Astrocyte (in vitro differentiated cells and primary cell): ENCODE measurements around the gene PI4K2B. TPM values are rescaled to one million over a fixed set of nuclear protein-coding genes. Genes with fewer than 3 reads are reported as not detected.

ENCODE experiments used
- DNase-seq: peaks from one replicate; pipeline ENCODE4 v3.0.0-alpha.2; 2010; ENCODE audit warnings: low read depth
- FAIRE-seq: peaks from 2 replicates; lab custom pipeline; 2011; peaks lifted over from hg19 to GRCh38; lab: Jason Lieb, UNC
- H2AFZ ChIP-seq: 2 replicates; pipeline ENCODE4 v1.6.0; 2012; ENCODE audit warnings: low read depth, low read length, inconsistent platforms
- H3K27ac ChIP-seq: 2 replicates; pipeline ENCODE4 v1.5.1; 2011; ENCODE audit warnings: low read depth, low read length, inconsistent platforms
- H3K27me3 ChIP-seq: 2 replicates; pipeline ENCODE4 v1.6.0; 2011; ENCODE audit warnings: low read length, inconsistent platforms; ENCODE audit not compliant: insufficient read depth
- H3K36me3 ChIP-seq: 2 replicates; pipeline ENCODE4 v1.5.1; 2011; ENCODE audit warnings: low read length, inconsistent platforms; ENCODE audit not compliant: insufficient read depth
- H3K4me1 ChIP-seq: 2 replicates; pipeline ENCODE4 v1.5.1; 2011; ENCODE audit warnings: low read length, inconsistent platforms; ENCODE audit not compliant: insufficient read depth
- H3K4me2 ChIP-seq: 2 replicates; pipeline ENCODE4 v1.6.0; 2012; ENCODE audit warnings: low read length, inconsistent platforms
- H3K4me3 ChIP-seq: 2 replicates; pipeline ENCODE4 v1.5.1; 2011; ENCODE audit warnings: low read depth, mild to moderate bottlenecking, low read length, inconsistent platforms; ENCODE audit not compliant: insufficient read depth
- H3K79me2 ChIP-seq: 2 replicates; pipeline ENCODE4 v1.6.0; 2012; ENCODE audit warnings: mild to moderate bottlenecking, low read length, inconsistent platforms; ENCODE audit not compliant: insufficient read depth
- H3K9ac ChIP-seq: 2 replicates; pipeline ENCODE4 v1.6.0; 2012; ENCODE audit warnings: mild to moderate bottlenecking, low read length, inconsistent platforms
- H3K9me3 ChIP-seq: 2 replicates; pipeline ENCODE4 v1.5.1; 2012; ENCODE audit warnings: low read depth, mild to moderate bottlenecking, low read length, inconsistent platforms; ENCODE audit not compliant: insufficient read depth
- H4K20me1 ChIP-seq: 2 replicates; pipeline ENCODE4 v1.6.0; 2012; ENCODE audit warnings: low read length, inconsistent platforms; ENCODE audit not compliant: insufficient read depth
- H3K27ac Mint-ChIP-seq: one replicate; pipeline ENCODE4 v1.8.0; 2021; ENCODE audit warnings: mild to moderate bottlenecking, mixed read lengths; ENCODE audit not compliant: unreplicated experiment
- H3K27me3 Mint-ChIP-seq: one replicate; pipeline ENCODE4 v1.8.0; 2021; ENCODE audit warnings: low read depth, mixed read lengths; ENCODE audit not compliant: unreplicated experiment
- H3K36me3 Mint-ChIP-seq: one replicate; pipeline ENCODE4 v1.8.0; 2021; ENCODE audit warnings: low read depth, mixed read lengths; ENCODE audit not compliant: unreplicated experiment
- H3K4me1 Mint-ChIP-seq: one replicate; pipeline ENCODE4 v1.8.0; 2021; ENCODE audit warnings: low read depth, mixed read lengths; ENCODE audit not compliant: unreplicated experiment
- H3K4me3 Mint-ChIP-seq: one replicate; pipeline ENCODE4 v1.8.0; 2021; ENCODE audit warnings: mild to moderate bottlenecking, moderate library complexity, mixed read lengths; ENCODE audit not compliant: unreplicated experiment
- H3K9me3 Mint-ChIP-seq: one replicate; pipeline ENCODE4 v1.8.0; 2021; ENCODE audit warnings: mild to moderate bottlenecking, mixed read lengths; ENCODE audit not compliant: unreplicated experiment
- CTCF ChIP-seq: IDR thresholded peaks from 2 replicates; pipeline ENCODE4 v1.5.1; 2011; ENCODE audit warnings: low read depth, mild to moderate bottlenecking, inconsistent platforms, low read length, moderate library complexity; ENCODE audit not compliant: insufficient read depth
- EZH2 ChIP-seq: IDR thresholded peaks from 2 replicates; pipeline ENCODE4 v1.6.1; 2012; ENCODE audit warnings: mild to moderate bottlenecking, low read length, inconsistent platforms; ENCODE audit not compliant: insufficient read depth
- total RNA-seq: library from RNA; stranded (reverse); gene quantifications from 2 replicates; pipeline ENCODE4 v1.2.1, GENCODE V29; 2021

The PI4K2B gene
- total RNA-seq, 1 donor from 2014 or later = 15.7 TPM

DNA sequence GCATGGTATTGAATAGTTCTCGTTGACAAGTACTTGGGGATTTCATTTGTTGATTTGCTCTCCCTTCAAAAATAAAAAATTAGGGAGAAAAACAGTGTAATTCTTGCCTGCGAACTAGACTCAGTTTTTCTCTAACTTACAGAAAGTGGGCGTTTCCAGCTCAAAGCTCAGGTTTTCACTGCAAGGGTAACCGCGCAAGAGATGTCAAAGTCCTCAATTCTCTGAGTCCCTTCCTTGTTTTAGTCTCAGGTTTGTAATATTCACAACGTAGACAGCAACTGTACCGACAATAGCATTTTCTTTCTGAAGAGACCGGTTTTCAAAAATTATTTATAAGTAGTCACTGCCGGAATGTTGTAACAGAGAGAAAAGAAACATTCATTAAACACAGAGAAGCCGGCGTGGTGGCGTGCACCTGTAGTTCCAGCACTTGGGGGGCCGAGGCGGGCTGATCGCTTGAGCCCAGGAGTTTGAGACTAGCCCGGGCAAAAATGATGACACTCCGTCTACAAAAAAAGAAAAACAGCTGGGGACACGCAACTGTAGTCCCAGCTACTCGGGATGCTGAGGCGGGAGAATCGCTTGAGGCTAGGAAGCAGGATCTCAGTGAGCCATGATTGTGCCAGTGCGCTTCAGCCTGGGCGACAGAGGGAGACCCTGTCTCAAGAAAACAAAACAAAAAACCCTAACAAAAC is 79.5 kb downstream of the PI4K2B start:
- Histone ChIP-seq H4K20me1 (no peaks in the 10 kb centered on the region), H3K9ac (peak overlapping the region; percentile 94), H3K27me3 (no peaks in the 10 kb centered on the region), H3K36me3 (no peaks in the 10 kb centered on the region), H2AFZ (peak overlapping the region; percentile 99), H3K4me1 (peaks cover 13% of the 10 kb centered on the region), H3K9me3 (no peaks in the 10 kb centered on the region), H3K79me2 (peaks cover 11% of the 10 kb centered on the region), H3K4me3 (peak overlapping the region; percentile 98), H3K4me2 (peak overlapping the region; percentile 99), H3K27ac (peak overlapping the region; percentile 81)
- TF ChIP-seq CTCF (no peak), EZH2 (no peak)
- FAIRE-seq (no peak), DNase-seq (no peak)
- peaks cover 11% of the 10 kb centered on the region for H3K4me1 Mint-ChIP-seq
- H3K27me3 Mint-ChIP-seq = no peaks in the 10 kb centered on the region
- peak overlapping the region; percentile 96 for H3K4me3 Mint-ChIP-seq
- peaks cover 2% of the 10 kb centered on the region for H3K36me3 Mint-ChIP-seq
- peak overlapping the region; percentile 85 for H3K27ac Mint-ChIP-seq
- H3K9me3 Mint-ChIP-seq = no peaks in the 10 kb centered on the region

- FAIRE-seq = peak; percentile 72
- no peak overlapping the region for H2AFZ ChIP-seq
- H3K4me2 ChIP-seq = peak overlapping the region; percentile 50
- H3K4me3 Mint-ChIP-seq = no peak overlapping the region
- TF ChIP-seq CTCF (no peak), EZH2 (no peak)
- no peaks in the 10 kb centered on the region for H3K36me3 ChIP-seq
- H3K4me3 ChIP-seq = no peak overlapping the region
- peaks cover 3% of the 10 kb centered on the region for H3K79me2 ChIP-seq
- no peaks in the 10 kb centered on the region for H3K9me3 ChIP-seq
- no peaks in the 10 kb centered on the region for H3K27me3 Mint-ChIP-seq
- H3K27ac Mint-ChIP-seq = peak overlapping the region; percentile 21
- H3K9ac ChIP-seq = peak overlapping the region; percentile 21
- H3K36me3 Mint-ChIP-seq = peaks cover 2% of the 10 kb centered on the region
- peaks cover 5% of the 10 kb centered on the region for H3K4me1 ChIP-seq
- H3K9me3 Mint-ChIP-seq = no peaks in the 10 kb centered on the region
- H4K20me1 ChIP-seq = no peaks in the 10 kb centered on the region
- H3K27me3 ChIP-seq = no peaks in the 10 kb centered on the region
- peak overlapping the region; percentile 62 for H3K27ac ChIP-seq
- peak; percentile 31 for DNase-seq
- peaks cover 14% of the 10 kb centered on the region for H3K4me1 Mint-ChIP-seq
Measured at GRCh38 chr4:25320336-25320735, 86.5 kb downstream of the PI4K2B start.

DNA sequence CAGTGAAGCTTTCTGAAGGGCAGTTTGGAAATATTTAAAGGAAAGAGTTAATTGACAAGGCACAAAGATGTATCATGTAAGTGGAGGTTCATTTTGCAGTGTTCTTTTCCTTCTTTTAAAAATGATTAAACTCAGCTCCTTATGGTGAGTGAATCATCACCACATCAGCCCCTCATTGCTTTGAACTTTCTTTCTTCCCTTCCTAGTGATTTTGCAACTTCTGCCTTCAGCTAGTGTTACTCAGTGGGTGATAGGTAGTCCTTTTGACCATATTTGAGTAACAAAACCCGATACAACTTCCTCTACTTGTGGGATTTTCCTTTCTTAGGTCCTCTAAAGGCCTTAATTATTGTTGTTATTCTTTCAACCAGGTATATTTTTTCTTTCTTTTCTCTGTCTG is 86.9 kb downstream of the PI4K2B start:
- FAIRE-seq (peak; percentile 81), DNase-seq (peak; percentile 85)
- Histone ChIP-seq H3K9me3 (no peaks in the 10 kb centered on the region), H3K27me3 (no peaks in the 10 kb centered on the region), H3K36me3 (no peaks in the 10 kb centered on the region), H3K27ac (peak overlapping the region; percentile 62), H3K4me1 (peaks cover 5% of the 10 kb centered on the region), H3K4me2 (peak overlapping the region; percentile 50), H4K20me1 (no peaks in the 10 kb centered on the region), H3K4me3 (no peak overlapping the region), H2AFZ (peak overlapping the region; percentile 12), H3K9ac (peak overlapping the region; percentile 21), H3K79me2 (peaks cover 3% of the 10 kb centered on the region)
- Mint-ChIP-seq H3K9me3 (no peaks in the 10 kb centered on the region), H3K4me3 (no peak overlapping the region), H3K4me1 (peaks cover 14% of the 10 kb centered on the region), H3K36me3 (peaks cover 2% of the 10 kb centered on the region), H3K27ac (peak overlapping the region; percentile 21), H3K27me3 (no peaks in the 10 kb centered on the region)
- TF ChIP-seq CTCF (no peak), EZH2 (no peak)
